8988T (cell line): ENCODE measurements around the gene CCND3.
"Not testable (repeated sequence)": the region's sequence is repeated elsewhere in the genome, so short reads cannot be mapped to it uniquely, and the experiment has no call there.

ENCODE experiments used
- DNase-seq: peaks from one replicate; pipeline ENCODE4 v3.0.0; 2011

The CCND3 gene

GRCh38 chr6:41947581-41948220 is 6.1 kb upstream of the CCND3 start:
- DNase-seq: no peak

- DNase-seq: no peak
Observed at GRCh38 chr6:41943456-41943855, 1.8 kb upstream of the CCND3 start.

- DNase-seq: not testable (repeated sequence)
Observed at GRCh38 chr6:41942882-41943281, 1.3 kb upstream of the CCND3 start.

- DNase-seq: no peak
Observed at GRCh38 chr6:41942067-41942851, 651 bp upstream of the CCND3 start.

GRCh38 chr6:41940759-41941279 is 789 bp downstream of the CCND3 start:
- no peak for DNase-seq

GRCh38 chr6:41939848-41940758 is 1.5 kb downstream of the CCND3 start:
- no peak for DNase-seq

GRCh38 chr6:41939176-41939847 is 2.3 kb downstream of the CCND3 start:
- DNase-seq: no peak

- no peak for DNase-seq
Observed at GRCh38 chr6:41938590-41939175, 2.9 kb downstream of the CCND3 start.

- DNase-seq: no peak
Observed at GRCh38 chr6:41937861-41938574, 3.6 kb downstream of the CCND3 start.

GRCh38 chr6:41937472-41937860 is 4.1 kb downstream of the CCND3 start:
- DNase-seq: no peak

GRCh38 chr6:41936073-41936837 is 5.4 kb downstream of the CCND3 start:
- DNase-seq: peak; percentile 92

- no peak for DNase-seq
Observed at GRCh38 chr6:41935685-41936072, 5.9 kb downstream of the CCND3 start.

- DNase-seq: no peak
Observed at GRCh38 chr6:41935193-41935574, 6.4 kb downstream of the CCND3 start.

- DNase-seq: no peak
Observed at GRCh38 chr6:41934278-41935192, 7.1 kb downstream of the CCND3 start.

GRCh38 chr6:41932378-41932777 is 9.2 kb downstream of the CCND3 start:
- no peak for DNase-seq

- DNase-seq: no peak
Observed at GRCh38 chr6:41931792-41932191, 9.8 kb downstream of the CCND3 start.

GRCh38 chr6:41929924-41930323 is 11.7 kb downstream of the CCND3 start:
- no peak for DNase-seq

GRCh38 chr6:41927253-41927652 is 14.4 kb downstream of the CCND3 start:
- DNase-seq: no peak

GRCh38 chr6:41922154-41922553 is 19.5 kb downstream of the CCND3 start:
- no peak for DNase-seq

- no peak for DNase-seq
Observed at GRCh38 chr6:41921712-41921998, 20.0 kb downstream of the CCND3 start.
